ENCODE data around the gene ZMIZ1.

- TF ChIP-seq POLR2A (IDR thresholded peaks at IDR 0.05): no peak
- no peak for TF ChIP-seq CTCF (IDR thresholded peaks at IDR 0.05)
- no peak for TF ChIP-seq POLR2AphosphoS5 (IDR thresholded peaks at IDR 0.05)
- TF ChIP-seq EP300 (IDR thresholded peaks at IDR 0.05): no peak
Measured at GRCh38 chr10:79072994-79073645, 4.4 kb downstream of the ZMIZ1 start.
